Measurements from ENCODE around the gene PLEK.
"Not testable (repeated sequence)": the region's sequence is repeated elsewhere in the genome, so short reads cannot be mapped to it uniquely, and the experiment has no call there.

Gene PLEK

GRCh38 chr2:68352651-68353391, 12.3 kb upstream of the PLEK start:
- no peak for DNase-seq (ENCODE audit: low read depth, low spot score)

GRCh38 chr2:68356599-68357239, 8.4 kb upstream of the PLEK start:
- DNase-seq (ENCODE audit: low read depth, low spot score) = no peak

- no peak for DNase-seq (ENCODE audit: low read depth, low spot score)
These were observed 7.3 kb upstream of the PLEK start for GRCh38 chr2:68357605-68358337.

- no peak for DNase-seq (ENCODE audit: low read depth, low spot score)
These were observed 5.2 kb upstream of the PLEK start for GRCh38 chr2:68359889-68360288.

- DNase-seq (ENCODE audit: low read depth, low spot score) = no peak
These were observed 3.0 kb upstream of the PLEK start for GRCh38 chr2:68362069-68362468.

GRCh38 chr2:68362749-68363148, 2.3 kb upstream of the PLEK start:
- DNase-seq (ENCODE audit: low read depth, low spot score) = no peak

- DNase-seq (ENCODE audit: low read depth, low spot score) = no peak
These were observed 1.4 kb upstream of the PLEK start for GRCh38 chr2:68363721-68364120.

GRCh38 chr2:68366083-68366560, 1.0 kb downstream of the PLEK start:
- no peak for DNase-seq (ENCODE audit: low read depth, low spot score)

- no peak for DNase-seq (ENCODE audit: low read depth, low spot score)
These were observed 3.0 kb downstream of the PLEK start for GRCh38 chr2:68367953-68368653.

- no peak for DNase-seq (ENCODE audit: low read depth, low spot score)
These were observed 3.7 kb downstream of the PLEK start for GRCh38 chr2:68368654-68369336.

GRCh38 chr2:68369337-68369734, 4.3 kb downstream of the PLEK start:
- DNase-seq (ENCODE audit: low read depth, low spot score) = no peak

- DNase-seq (ENCODE audit: low read depth, low spot score) = no peak
These were observed 6.1 kb downstream of the PLEK start for GRCh38 chr2:68371138-68371537.

- DNase-seq (ENCODE audit: low read depth, low spot score) = no peak
These were observed 6.5 kb downstream of the PLEK start for GRCh38 chr2:68371581-68371980.

GRCh38 chr2:68372485-68372884, 7.4 kb downstream of the PLEK start:
- DNase-seq (ENCODE audit: low read depth, low spot score) = no peak

- DNase-seq (ENCODE audit: low read depth, low spot score) = no peak
These were observed 9.1 kb downstream of the PLEK start for GRCh38 chr2:68374184-68374583.

GRCh38 chr2:68375582-68375981, 10.5 kb downstream of the PLEK start:
- DNase-seq (ENCODE audit: low read depth, low spot score) = no peak

GRCh38 chr2:68377137-68377780, 12.2 kb downstream of the PLEK start:
- DNase-seq (ENCODE audit: low read depth, low spot score) = no peak

GRCh38 chr2:68378779-68379178, 13.7 kb downstream of the PLEK start:
- DNase-seq (ENCODE audit: low read depth, low spot score) = not testable (repeated sequence)

- DNase-seq (ENCODE audit: low read depth, low spot score) = no peak
These were observed 14.2 kb downstream of the PLEK start for GRCh38 chr2:68379184-68379708.

GRCh38 chr2:68383778-68384177, 18.7 kb downstream of the PLEK start:
- DNase-seq (ENCODE audit: low read depth, low spot score) = no peak
